DND-41 (cell line): Measurements from ENCODE around the gene TEDC2.

Experiments used
- EZH2 ChIP-seq: IDR thresholded peaks from 3 replicates; pipeline ENCODE4 v1.6.1; 2012; ENCODE audit warnings: borderline replicate concordance, low read depth, mild to moderate bottlenecking, moderate library complexity, low read length, inconsistent platforms; ENCODE audit not compliant: severe bottlenecking
- TF ChIP-seq, protein P1 (sequence below): IDR thresholded peaks from 2 replicates; pipeline ENCODE4 v1.5.1; 2012; ENCODE audit warnings: borderline replicate concordance, low read length, moderate library complexity, mild to moderate bottlenecking; ENCODE audit not compliant: poor library complexity, severe bottlenecking; ENCODE audit errors: extremely low read depth

DNA sequence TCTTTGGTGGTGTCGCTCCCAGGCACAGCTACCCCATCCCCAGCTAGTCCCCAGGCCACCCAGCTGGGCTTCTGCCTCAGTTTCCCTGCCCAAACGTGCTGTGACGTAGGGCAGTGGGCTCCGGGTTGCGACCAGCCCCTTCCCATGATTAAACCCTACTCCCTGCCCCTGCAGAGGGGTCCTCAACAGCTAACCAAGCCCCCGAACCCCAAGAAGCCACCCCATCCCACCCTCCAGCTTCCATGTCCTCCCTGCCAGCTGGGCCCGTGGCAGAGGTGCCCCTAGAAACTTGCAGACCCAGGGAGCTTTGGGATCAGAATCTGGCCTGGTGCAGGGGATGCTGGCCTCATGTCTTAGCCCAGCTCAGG lies 10.3 kb downstream of the TEDC2 start:
- TF ChIP-seq, protein P1, sequence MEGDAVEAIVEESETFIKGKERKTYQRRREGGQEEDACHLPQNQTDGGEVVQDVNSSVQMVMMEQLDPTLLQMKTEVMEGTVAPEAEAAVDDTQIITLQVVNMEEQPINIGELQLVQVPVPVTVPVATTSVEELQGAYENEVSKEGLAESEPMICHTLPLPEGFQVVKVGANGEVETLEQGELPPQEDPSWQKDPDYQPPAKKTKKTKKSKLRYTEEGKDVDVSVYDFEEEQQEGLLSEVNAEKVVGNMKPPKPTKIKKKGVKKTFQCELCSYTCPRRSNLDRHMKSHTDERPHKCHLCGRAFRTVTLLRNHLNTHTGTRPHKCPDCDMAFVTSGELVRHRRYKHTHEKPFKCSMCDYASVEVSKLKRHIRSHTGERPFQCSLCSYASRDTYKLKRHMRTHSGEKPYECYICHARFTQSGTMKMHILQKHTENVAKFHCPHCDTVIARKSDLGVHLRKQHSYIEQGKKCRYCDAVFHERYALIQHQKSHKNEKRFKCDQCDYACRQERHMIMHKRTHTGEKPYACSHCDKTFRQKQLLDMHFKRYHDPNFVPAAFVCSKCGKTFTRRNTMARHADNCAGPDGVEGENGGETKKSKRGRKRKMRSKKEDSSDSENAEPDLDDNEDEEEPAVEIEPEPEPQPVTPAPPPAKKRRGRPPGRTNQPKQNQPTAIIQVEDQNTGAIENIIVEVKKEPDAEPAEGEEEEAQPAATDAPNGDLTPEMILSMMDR, result no peak
- no peak for TF ChIP-seq EZH2
